Neural cell (in vitro differentiated cells): ENCODE data around the gene VGF. TPM values are rescaled to one million over a fixed set of nuclear protein-coding genes. Genes with fewer than 3 reads are reported as not detected.

Experiments used
- H2AFZ ChIP-seq: fragments of 200-600, 300-800 bp; sonication (generic), shearing (Covaris generic); 2 replicates; pipeline ENCODE4 v1.6.0; 2014; ENCODE audit warnings: low read depth, mild to moderate bottlenecking, antibody characterized with exemption, low read length, moderate library complexity
- H3F3A ChIP-seq: fragments of 200-600 bp; shearing (Covaris generic); 2 replicates; pipeline ENCODE4 v1.6.1; 2016; ENCODE audit warnings: mild to moderate bottlenecking, moderate library complexity, mixed read lengths, antibody characterized with exemption, low read length; ENCODE audit not compliant: insufficient read depth, poor library complexity, severe bottlenecking
- H3K27ac ChIP-seq: fragments of 200-600, 300-800 bp; sonication (generic), shearing (Covaris generic); 2 replicates; pipeline ENCODE4 v1.5.1; 2014; ENCODE audit warnings: mild to moderate bottlenecking, low read length, moderate library complexity
- H3K27me3 ChIP-seq: fragments of 300-800, 200-600 bp; sonication (generic), shearing (Covaris generic); 2 replicates; pipeline ENCODE4 v1.6.0; 2014; ENCODE audit warnings: mild to moderate bottlenecking, low read depth, low read length, moderate library complexity; ENCODE audit not compliant: insufficient read depth
- H3K36me3 ChIP-seq: fragments of 300-800, 200-600 bp; sonication (generic), shearing (Covaris generic); 2 replicates; pipeline ENCODE4 v1.5.1; 2014; ENCODE audit warnings: mild to moderate bottlenecking, antibody characterized with exemption, low read length, moderate library complexity; ENCODE audit not compliant: insufficient read depth
- H3K4me2 ChIP-seq: fragments of 300-800, 200-600 bp; sonication (generic), shearing (Covaris generic); 2 replicates; pipeline ENCODE4 v1.6.0; 2014; ENCODE audit warnings: mild to moderate bottlenecking, low read length
- H3K4me3 ChIP-seq: fragments of 300-800, 200-600 bp; sonication (generic), shearing (Covaris generic); 2 replicates; pipeline ENCODE4 v1.5.1; 2014; ENCODE audit warnings: mild to moderate bottlenecking, low read length, moderate library complexity
- H3K79me2 ChIP-seq: fragments of 200-600 bp; shearing (Covaris generic); replicated peaks from 2 replicates; pipeline ENCODE4 v1.6.0; 2014; ENCODE audit warnings: mild to moderate bottlenecking, low read length, moderate library complexity; ENCODE audit not compliant: insufficient read depth
- H3K9ac ChIP-seq: fragments of 300-800, 200-600 bp; sonication (generic), shearing (Covaris generic); 2 replicates; pipeline ENCODE4 v1.6.1; 2016; ENCODE audit warnings: mild to moderate bottlenecking, low read length, mixed read lengths
- H3K9me2 ChIP-seq: fragments of 200-600 bp; shearing (Covaris generic); 2 replicates; pipeline ENCODE4 v1.6.1; 2016; ENCODE audit warnings: mild to moderate bottlenecking, low read length, mixed read lengths; ENCODE audit not compliant: insufficient read depth
- H3K9me3 ChIP-seq: fragments of 200-600, 300-800 bp; sonication (generic), shearing (Covaris generic); 2 replicates; pipeline ENCODE4 v1.6.1; 2016; ENCODE audit warnings: mild to moderate bottlenecking, mixed run types, low read length, moderate library complexity, mixed read lengths
- H4K20me1 ChIP-seq: fragments of 200-600 bp; shearing (Covaris generic); 2 replicates; pipeline ENCODE4 v1.6.1; 2016; ENCODE audit warnings: mild to moderate bottlenecking, mixed run types; ENCODE audit not compliant: insufficient read depth
- CTCF ChIP-seq: fragments of 450-650 bp; IDR thresholded peaks from 2 replicates; pipeline ENCODE4 v1.5.1; 2014; ENCODE audit warnings: antibody characterized with exemption, mild to moderate bottlenecking, moderate library complexity; ENCODE audit not compliant: poor library complexity, severe bottlenecking
- EP300 ChIP-seq: fragments of 450-650 bp; conservative IDR thresholded peaks from 2 replicates; pipeline ENCODE4 v1.6.1; 2014; ENCODE audit warnings: antibody characterized with exemption, mild to moderate bottlenecking, moderate library complexity; ENCODE audit not compliant: poor library complexity, severe bottlenecking
- EZH2 ChIP-seq: fragments of 200-600, 300-800 bp; shearing (Covaris generic), sonication (generic); IDR thresholded peaks from 2 replicates; pipeline ENCODE4 v1.6.1; 2014; ENCODE audit warnings: antibody characterized with exemption, low read length, borderline replicate concordance, mild to moderate bottlenecking; ENCODE audit not compliant: insufficient read depth, poor library complexity, severe bottlenecking
- MXI1 ChIP-seq: fragments of 450-650 bp; conservative IDR thresholded peaks from 2 replicates; pipeline ENCODE4 v1.6.1; 2014; ENCODE audit warnings: antibody characterized with exemption, mild to moderate bottlenecking; ENCODE audit not compliant: poor library complexity, severe bottlenecking
- POLR2AphosphoS5 ChIP-seq: IDR thresholded peaks from 2 replicates; pipeline ENCODE4 v1.6.1; 2012
- RAD21 ChIP-seq: fragments of 450-650 bp; conservative IDR thresholded peaks from 2 replicates; pipeline ENCODE4 v1.6.1; 2014; ENCODE audit warnings: antibody characterized with exemption, mild to moderate bottlenecking, moderate library complexity
- SMC3 ChIP-seq: fragments of 450-650 bp; conservative IDR thresholded peaks from 2 replicates; pipeline ENCODE4 v1.6.1; 2014; ENCODE audit warnings: antibody characterized with exemption, mild to moderate bottlenecking, moderate library complexity; ENCODE audit not compliant: poor library complexity
- TAF1 ChIP-seq: IDR thresholded peaks from 2 replicates; pipeline ENCODE4 v1.6.1; 2012; ENCODE audit warnings: low read depth
- polyA plus RNA-seq: library from polyadenylated mRNA; depleted of rRNA; stranded (reverse); fragments of >200 nt; gene quantifications from 2 replicates; pipeline ENCODE4 v1.2.3, GENCODE V29; 2014
- TF ChIP-seq, protein P1 (sequence below): IDR thresholded peaks from 2 replicates; pipeline ENCODE4 v1.6.1; 2012; ENCODE audit warnings: borderline replicate concordance

The VGF gene
- polyA plus RNA-seq, 1 donor from 2014 or later, result 39.3 TPM

GRCh38 chr7:101116898-101117297, 48.5 kb downstream of the VGF start:
- H2AFZ ChIP-seq, result no peak overlapping the region
- no peaks in the 10 kb centered on the region for H3F3A ChIP-seq
- H3K79me2 ChIP-seq, result no peaks in the 10 kb centered on the region
- H3K27me3 ChIP-seq, result no peaks in the 10 kb centered on the region
- H3K9me3 ChIP-seq, result no peaks in the 10 kb centered on the region
- no peak overlapping the region for H3K9ac ChIP-seq
- no peak for TF ChIP-seq TAF1
- TF ChIP-seq, protein P1, sequence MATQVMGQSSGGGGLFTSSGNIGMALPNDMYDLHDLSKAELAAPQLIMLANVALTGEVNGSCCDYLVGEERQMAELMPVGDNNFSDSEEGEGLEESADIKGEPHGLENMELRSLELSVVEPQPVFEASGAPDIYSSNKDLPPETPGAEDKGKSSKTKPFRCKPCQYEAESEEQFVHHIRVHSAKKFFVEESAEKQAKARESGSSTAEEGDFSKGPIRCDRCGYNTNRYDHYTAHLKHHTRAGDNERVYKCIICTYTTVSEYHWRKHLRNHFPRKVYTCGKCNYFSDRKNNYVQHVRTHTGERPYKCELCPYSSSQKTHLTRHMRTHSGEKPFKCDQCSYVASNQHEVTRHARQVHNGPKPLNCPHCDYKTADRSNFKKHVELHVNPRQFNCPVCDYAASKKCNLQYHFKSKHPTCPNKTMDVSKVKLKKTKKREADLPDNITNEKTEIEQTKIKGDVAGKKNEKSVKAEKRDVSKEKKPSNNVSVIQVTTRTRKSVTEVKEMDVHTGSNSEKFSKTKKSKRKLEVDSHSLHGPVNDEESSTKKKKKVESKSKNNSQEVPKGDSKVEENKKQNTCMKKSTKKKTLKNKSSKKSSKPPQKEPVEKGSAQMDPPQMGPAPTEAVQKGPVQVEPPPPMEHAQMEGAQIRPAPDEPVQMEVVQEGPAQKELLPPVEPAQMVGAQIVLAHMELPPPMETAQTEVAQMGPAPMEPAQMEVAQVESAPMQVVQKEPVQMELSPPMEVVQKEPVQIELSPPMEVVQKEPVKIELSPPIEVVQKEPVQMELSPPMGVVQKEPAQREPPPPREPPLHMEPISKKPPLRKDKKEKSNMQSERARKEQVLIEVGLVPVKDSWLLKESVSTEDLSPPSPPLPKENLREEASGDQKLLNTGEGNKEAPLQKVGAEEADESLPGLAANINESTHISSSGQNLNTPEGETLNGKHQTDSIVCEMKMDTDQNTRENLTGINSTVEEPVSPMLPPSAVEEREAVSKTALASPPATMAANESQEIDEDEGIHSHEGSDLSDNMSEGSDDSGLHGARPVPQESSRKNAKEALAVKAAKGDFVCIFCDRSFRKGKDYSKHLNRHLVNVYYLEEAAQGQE, result no peak
- no peak for TF ChIP-seq SMC3
- no peak for TF ChIP-seq EZH2
- no peak for TF ChIP-seq MXI1
- no peak for TF ChIP-seq RAD21
- TF ChIP-seq EP300, result no peak
- no peak for TF ChIP-seq POLR2AphosphoS5
- TF ChIP-seq CTCF, result no peak
- H3K4me3 ChIP-seq, result no peak overlapping the region
- H3K4me2 ChIP-seq, result no peak overlapping the region
- no peaks in the 10 kb centered on the region for H3K9me2 ChIP-seq
- H4K20me1 ChIP-seq, result no peaks in the 10 kb centered on the region
- H3K27ac ChIP-seq, result no peak overlapping the region
- H3K36me3 ChIP-seq, result no peaks in the 10 kb centered on the region

DNA sequence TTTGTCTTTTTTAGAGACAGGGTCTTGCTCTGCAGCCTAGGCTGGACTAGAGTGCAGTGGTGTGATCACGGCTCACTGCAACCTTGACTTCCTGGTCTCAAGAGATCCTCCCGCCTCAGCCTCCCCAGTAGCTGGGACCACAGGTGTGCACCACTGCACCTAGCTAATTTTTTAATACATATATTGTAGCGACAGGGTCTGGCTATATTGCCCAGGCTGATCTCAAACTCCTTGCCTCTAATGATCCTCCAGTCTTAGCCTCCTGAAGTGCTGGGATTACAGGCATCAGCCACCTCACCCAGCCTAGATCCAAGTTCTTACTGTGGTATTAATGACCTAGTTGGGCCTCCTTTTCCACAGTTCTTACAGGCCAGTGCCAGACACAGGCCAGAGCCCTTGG, 50.2 kb downstream of the VGF start:
- Histone ChIP-seq H4K20me1 (no peaks in the 10 kb centered on the region), H3K27me3 (no peaks in the 10 kb centered on the region), H3K9me3 (no peaks in the 10 kb centered on the region), H3K36me3 (no peaks in the 10 kb centered on the region), H3K9ac (no peak overlapping the region), H3K27ac (no peak overlapping the region), H3K79me2 (no peaks in the 10 kb centered on the region), H3K4me3 (no peak overlapping the region), H3K9me2 (no peaks in the 10 kb centered on the region), H3K4me2 (no peak overlapping the region), H3F3A (no peaks in the 10 kb centered on the region), H2AFZ (no peak overlapping the region)
- TF ChIP-seq EP300 (no peak), RAD21 (no peak), SMC3 (no peak), POLR2AphosphoS5 (no peak), CTCF (no peak), MXI1 (no peak), EZH2 (no peak), TAF1 (no peak)
- TF ChIP-seq, protein P1, result no peak
